NCI-H82 (cell line): ENCODE measurements around the gene CD74.

Source experiments
- DNase-seq: peaks from one replicate; lab custom pipeline; 2025; lab: John Stamatoyannopoulos, UW

Gene CD74

GRCh38 chr5:150358261-150359095 lies 54.2 kb downstream of the CD74 start:
- DNase-seq: peak; percentile 70

- DNase-seq: peak; percentile 99
Observed at GRCh38 chr5:150357326-150358260, 55.1 kb downstream of the CD74 start, which contains the start of gene TCOF1. Gene TCOF1 (plus strand): TSS chr5:150357697. CDS start chr5:150357747, 50 bp downstream.

DNA sequence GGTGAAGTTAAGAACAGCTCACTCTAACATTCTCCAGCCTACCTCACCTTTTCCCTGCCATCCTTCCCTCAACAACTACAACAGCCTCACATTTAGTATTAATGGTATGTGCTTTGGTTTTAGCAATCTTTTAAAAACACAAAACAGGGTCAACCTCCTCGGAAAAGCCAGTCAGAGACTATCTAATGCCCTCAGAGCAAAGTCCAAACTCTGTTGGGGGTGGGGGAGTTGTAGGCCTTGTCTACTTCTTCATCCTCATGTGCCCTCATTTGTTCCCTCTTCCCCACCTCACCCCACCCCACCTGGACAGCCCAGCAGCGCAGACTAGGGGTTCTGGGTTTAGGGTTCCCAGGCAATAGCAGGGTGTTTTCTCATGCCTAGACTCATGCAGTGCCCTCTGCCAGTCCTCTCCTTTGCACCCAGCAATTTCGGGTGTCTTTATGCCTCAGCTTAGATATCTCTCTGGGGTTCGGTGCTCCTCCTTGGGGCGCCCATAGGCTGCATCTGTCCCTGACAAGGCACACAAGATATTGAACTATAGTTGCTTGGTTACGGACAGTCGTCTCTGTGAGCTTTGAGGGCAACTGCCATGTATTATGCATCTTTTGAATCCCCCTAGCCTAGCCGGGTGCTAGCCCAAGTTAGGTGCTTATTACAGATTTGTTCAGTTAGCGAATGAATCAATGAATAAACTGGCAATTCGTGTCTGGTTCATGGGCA lies 56.0 kb downstream of the CD74 start:
- peak; percentile 59 for DNase-seq

DNA sequence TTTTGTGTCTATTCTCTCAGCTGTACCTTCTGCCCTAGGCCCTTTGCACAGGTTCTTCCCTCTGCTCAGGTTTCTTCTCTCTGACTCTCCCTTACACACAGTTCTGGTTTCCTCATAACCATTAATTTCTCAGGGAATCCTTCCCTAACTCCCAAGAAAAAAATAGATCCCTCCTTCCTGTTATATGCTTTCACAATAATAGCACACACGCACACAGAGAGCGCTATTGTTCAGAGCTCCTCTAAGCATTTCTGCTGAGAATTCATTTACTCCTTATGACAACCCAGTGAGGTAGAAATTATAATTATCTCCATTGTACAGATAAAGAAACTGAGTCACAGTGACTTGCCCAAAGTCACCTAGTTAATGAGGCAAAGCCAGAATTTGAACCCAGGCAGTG lies 56.9 kb downstream of the CD74 start:
- no peak for DNase-seq

- DNase-seq: no peak
Observed at GRCh38 chr5:150353032-150353675, 59.6 kb downstream of the CD74 start.

DNA sequence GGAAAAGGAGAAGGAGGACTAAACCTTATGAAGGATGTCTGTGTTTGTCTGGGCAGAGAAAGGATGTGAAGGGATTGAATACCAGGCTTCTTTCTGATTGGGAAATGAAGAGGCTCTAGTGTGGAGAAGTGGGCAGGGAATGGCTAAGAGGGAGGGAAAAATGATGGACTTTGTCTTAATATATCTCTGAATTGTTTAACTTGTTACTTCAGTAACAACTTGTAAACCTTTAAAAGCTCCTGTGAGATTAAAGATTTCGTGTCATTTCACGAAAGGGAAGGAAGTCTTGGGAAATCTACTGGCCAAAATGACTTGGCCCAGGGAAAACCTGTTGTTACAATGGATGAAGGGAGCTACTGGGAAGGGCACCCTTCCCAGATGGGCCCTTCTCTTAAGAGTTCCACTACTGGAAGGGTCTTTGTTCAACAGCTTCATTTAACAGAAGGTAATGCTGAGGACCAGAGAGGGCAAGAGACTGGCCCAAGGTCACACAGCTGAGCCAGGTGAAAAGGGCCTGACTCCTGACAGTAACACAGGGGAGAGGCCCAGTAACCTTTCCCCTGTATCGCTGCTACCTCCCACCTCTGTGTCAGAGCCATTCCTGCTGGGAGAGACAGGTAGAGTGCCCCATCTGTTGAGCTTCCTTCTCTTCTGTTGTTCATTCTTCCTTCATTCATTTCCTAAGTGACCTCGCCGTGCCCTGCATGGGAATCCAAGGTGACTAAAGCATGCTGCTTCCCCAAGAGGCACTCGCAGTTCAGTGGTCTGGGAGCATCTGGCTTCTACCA lies 60.3 kb downstream of the CD74 start:
- no peak for DNase-seq
